Stimulated activated CD4-positive, alpha-beta T cell treated with anti-CD3 and anti-CD28 coated beads, Interleukin-2, amount 100 ng/mL, for 4 hours (primary cell): ENCODE measurements around the gene NRG3.
"Not testable (repeated sequence)": the region's sequence is repeated elsewhere in the genome, so short reads cannot be mapped to it uniquely, and the experiment has no call there.

Experiments used
- DNase-seq: peaks from one replicate; pipeline ENCODE4 v3.0.0-alpha.2; 2020; ENCODE audit warnings: low read depth

The NRG3 gene

DNA sequence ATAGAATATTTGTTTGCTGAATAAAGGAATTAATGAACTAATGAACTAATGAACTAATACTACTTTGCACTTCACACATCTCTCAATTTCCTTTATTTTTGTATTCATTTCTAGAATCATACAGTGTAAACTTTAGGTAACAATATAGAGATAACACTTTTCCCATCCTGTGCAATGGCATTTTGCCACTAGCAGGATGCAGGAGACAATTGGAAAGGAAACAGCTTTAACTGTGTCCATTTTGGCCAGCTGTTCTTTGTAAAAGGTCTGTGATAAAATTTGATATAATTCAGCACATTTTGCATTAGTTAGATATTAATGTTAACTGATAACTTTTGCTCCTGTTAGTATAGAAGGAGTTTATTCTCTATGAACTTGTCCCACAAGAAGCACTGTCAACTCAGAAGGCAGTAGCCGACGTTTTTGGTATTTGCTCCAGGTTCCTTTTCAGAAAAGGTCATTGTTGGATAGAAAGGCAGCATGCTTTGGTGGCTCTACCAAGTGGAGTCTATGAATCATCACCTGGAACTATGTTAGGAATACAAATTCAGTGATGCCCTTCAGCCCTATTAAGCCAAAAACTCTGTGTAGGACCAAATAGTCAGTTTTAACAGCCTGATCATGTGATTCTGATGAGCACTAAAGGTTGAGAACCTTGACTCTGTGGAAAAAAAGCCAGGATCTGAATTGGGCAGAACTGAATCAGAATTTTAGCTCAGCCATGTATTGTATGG, 86.6 kb downstream of the NRG3 start:
- no peak for DNase-seq

DNA sequence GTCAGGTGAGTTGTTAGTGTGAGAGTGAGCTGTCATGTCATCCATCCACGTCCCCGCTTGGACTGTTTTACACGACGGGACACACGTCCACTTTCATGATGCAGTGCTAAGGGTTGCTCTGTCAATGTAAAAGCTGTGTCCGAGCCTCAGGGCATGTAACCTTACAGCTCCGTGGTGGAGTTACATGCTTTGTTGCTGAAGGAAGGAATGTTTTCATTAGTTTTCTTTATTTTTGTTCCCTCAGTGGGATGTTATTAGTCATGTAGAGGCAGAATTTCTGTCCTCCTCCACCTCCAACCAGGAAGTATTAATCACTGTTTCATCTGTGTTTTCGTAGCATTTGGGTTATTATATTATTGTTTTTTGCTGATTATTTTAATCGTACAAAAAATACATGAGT, 88.6 kb downstream of the NRG3 start:
- DNase-seq = no peak

DNA sequence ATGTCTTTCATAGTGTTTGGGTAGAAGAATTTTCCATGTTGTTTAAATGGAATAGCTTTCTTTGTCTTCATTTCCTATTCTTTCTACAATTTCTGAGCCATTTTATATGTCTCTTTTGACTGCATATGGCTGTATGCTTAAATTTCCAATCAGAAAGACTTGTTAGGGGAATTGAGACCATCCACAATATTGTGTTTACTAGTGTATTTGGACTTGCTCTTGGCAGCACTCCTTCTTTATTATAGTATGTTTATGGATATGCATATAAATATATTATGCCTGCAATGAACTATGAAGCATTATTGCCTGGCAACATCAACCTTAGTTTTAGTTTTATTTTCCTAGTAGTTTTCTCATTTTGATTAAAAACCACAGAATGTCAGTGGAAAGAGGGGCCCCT, 92.7 kb downstream of the NRG3 start:
- DNase-seq = no peak

DNA sequence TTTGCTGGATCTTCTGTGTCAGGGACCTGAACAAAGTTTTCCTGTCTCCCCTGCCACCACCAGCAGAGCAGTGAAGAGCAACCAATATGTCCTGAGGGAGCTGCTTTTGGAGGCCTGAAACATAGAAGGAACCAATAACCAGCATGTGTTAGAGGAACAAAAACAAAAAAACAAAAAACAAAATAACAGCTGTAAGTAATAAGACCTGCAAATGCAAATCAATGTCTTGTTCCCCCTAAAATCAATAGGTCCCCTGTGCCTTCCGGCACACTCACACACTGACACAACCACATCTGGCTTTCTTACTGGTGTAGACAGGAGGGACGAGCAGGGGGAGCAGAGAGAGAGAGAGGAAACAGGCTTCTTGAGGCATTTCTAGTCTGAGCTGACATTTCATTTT, 94.1 kb downstream of the NRG3 start:
- DNase-seq = no peak

DNA sequence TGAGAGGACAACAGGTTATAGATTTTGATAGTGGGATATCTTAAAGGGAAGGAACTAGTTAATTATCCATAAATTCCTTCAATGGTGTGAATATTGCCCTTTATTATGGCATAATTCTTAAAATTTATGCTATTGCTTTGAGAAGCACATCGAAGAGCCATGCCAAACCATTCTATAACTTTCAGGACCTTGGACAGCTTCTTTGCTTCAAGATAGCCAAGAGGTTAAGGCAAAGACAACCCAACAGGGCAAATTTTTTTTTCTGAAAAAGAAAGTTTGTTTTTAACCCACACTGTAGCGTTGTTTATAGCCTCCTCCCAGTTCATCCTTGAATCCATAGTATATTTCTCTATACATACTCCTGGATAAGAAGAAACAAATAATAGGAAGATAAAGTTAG, 103.2 kb downstream of the NRG3 start:
- DNase-seq = no peak

DNA sequence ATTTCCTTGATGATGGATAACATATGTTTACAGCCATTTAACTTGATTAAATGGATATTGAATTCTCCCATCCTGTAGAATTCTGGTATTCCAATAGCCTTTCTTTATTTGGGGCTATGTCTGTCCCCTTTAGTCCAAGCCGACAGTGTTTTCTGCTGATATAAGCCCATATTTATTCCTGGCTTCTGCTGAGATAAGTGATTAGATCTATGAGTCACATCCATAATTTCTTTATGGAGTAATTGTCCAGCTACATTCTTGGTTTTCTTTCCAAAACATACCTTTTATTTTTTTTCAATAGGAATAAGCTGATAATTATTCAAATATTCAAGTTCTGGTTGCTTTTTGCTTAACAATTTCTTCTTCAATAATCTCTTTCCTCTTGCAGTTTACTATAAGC, 106.7 kb downstream of the NRG3 start:
- no peak for DNase-seq

DNA sequence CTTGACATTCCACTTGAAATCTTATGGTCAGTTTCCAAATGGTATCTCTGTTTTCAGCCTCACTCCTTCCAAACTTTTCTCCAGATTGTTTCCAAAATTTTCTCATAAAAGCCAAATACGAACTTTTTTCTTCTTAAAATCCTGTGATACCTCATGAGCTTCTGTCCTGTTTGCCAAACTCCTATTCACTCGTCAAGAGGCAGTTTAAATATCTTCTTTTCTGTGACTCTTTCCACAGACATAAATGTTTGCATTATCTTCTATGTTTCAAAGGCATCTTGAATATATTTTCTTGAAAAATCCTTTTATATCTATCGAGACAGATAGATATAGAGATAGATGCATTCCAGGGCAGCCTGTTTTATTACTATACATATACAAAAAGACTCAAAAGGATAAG, 109.4 kb downstream of the NRG3 start:
- no peak for DNase-seq

DNA sequence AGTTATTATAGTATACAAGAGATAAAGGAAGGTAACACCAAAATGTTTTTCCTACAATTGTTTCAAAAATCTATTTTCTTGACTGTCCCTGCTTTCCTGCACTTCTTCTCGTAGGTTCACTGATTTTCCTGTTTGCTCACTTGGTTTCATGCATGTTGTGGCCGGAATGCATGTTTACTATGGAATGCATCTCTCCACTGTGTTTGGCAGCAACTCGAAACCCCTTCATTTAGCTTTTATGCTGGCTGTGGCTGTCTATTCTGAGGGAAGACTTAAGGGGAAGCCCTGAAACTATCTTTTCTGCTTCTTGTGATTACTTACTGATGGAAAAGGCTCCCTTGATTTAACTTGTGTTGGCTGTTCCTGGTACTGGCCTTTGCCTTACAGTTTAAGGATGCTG, 120.3 kb downstream of the NRG3 start:
- no peak for DNase-seq

DNA sequence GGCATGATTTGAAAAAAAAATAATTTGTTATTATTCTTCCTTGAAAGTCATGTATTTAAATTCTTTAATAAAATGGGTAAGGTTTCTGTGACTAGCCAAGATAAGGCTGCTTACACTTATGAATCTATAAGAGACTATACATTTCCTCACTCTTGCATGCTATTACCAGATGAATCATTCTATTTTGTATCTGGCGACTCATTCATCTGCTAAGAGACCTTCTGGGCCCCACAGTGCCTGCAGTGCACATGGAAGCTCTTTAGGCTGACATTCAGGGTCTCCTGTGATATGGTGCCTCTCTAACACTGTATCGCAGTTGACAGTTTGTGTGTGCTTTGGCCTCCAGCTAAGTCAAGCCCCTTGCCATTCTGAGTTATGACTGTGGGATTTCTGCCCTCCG, 121.9 kb downstream of the NRG3 start:
- DNase-seq = no peak

DNA sequence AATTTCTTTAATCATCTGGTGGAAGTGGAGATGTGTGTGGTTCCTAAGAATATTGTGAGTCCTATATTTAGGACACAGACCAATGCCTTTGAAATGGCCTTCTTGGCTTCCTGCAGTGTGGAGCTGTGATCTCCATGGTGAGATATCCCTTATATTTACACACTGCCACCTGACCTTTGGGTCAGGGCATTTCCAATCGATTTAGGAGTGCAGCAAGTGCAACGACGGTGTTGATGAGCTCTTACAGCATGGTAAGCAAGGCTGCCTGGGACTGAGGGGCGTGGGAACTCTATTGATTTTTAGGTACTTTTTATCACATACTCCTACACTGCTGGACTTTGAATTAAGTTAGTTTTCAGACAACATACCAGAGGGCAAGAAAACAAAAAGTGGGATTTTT, 146.0 kb downstream of the NRG3 start:
- no peak for DNase-seq

DNA sequence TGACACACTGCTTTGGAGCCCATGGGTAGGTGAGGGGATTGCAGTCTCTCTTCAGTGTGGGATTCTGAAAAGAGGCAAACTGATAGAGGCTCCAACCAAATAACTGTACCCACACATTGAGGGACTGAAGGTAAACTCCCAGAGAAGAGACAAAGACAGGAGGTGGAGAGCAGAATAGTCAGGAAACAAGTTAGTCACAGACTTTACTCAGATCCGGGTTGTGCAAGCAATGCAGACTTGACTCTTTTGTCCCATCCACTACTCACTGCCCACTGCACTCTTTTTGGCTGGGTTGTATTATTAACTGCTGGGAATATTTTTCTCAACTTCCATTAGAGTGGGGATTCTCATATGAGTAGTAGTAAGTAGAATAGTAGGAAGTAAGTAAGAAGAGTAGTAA, 152.7 kb downstream of the NRG3 start:
- DNase-seq = no peak

DNA sequence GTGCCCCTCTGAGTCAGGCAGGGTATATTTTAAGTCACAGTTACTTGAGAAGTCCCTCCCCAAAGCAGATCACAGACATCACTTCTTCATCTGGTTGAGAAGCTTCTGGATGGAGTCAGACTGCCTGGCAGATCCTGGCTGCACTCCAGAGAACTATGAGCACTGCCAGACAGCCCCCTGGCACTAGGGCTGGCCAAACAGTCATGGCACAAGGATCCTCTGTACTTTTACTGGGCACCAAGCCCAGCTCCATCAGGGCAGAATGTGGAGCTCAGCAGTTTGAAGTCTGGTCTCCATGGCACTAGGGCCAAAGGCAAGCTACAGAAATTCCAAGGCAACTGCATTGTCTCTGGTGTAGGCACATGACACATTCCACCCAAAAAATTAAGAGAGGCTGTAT, 162.1 kb downstream of the NRG3 start:
- DNase-seq = no peak

DNA sequence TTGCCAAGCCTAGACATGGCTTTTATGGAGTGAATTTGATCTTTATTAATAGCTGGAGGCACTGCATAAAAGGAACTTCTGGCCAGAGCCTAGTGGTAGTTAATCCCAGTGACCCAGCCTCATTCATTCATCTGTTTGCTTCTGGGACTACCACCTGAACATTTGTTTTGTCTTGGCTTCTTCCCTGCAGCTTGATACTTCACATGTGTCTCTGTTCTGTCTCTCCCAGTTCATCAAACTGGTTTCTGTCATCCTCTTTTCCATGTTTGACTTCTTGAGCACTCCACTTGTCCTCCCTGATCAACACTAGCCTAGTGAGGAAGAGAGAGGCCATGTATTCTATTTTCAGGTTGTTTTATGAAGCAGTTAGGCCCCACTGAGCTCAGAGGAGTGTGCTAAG, 163.6 kb downstream of the NRG3 start:
- no peak for DNase-seq

DNA sequence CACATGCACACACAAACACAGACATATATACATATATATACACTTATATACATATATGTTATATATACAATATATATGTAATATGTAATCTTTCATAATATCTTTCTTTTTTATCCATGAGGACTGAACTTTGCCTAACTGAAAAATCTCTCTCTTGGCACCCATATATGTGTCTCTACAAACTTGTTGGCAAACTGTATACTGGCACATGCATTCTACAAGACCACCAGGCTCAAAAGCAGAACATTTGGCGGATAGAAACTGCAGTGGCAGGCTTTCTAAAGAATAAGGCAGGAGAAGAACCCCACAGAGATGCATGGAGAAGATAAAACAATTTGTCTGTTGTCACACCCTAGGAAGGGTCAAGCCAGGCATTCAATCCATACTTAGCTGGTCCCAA, 165.3 kb downstream of the NRG3 start:
- DNase-seq = no peak

DNA sequence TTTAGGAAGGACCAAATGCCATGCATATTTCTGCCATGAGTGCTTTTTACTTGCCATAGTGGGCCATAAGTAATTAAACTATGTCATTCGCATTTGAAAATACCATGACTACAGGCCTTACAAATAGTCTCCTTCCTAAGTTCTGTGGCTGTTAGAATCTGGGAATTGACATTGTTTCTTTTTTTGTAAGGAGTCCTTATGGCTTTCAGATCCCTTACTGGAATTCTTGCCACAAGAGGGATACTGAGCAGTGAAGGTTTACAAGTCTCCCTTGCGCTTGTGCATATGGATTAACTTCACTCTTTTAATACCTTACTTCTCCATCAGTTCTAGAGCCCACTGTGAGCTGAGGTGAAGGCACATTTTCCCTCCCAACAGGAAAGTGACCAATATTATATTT, 166.0 kb downstream of the NRG3 start:
- DNase-seq = no peak

DNA sequence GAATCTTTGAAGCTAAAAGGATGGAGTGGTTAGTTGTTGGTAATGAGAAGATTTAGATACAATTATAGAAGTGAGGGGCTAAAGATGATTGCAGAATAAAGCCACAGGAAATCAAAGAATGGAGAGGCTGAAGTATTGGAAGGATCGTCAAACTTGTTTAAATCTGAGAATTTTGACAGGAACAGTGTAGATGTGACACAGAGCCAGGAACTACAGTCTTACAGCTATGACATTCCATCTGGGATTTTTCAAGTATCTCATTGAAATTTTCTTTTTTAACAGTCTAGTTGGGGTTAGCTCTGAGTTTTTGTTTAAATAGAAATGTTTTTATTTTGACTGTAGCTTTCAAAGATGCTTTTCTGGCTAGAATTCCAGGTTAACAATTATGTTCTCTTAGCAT, 181.4 kb downstream of the NRG3 start:
- DNase-seq = no peak

DNA sequence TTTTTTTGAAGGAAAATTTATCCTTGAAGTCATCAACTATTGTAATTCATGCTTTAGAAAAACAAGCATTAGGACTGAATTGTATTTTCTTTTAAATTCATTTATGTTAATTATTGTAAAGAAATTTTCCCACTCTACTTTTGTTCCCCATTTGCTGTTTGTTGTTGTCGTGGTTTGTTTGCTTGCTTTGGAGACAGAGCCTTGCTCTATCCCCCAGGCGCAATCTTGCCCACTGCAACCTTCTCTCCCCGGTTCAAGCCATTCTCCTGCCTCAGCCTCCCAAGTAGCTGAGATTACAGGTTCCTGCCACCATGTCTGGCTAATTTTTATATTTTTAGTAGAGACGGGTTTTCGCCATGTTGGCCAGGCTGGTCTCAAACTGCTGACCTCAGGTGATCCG, 192.2 kb downstream of the NRG3 start:
- DNase-seq = not testable (repeated sequence)

DNA sequence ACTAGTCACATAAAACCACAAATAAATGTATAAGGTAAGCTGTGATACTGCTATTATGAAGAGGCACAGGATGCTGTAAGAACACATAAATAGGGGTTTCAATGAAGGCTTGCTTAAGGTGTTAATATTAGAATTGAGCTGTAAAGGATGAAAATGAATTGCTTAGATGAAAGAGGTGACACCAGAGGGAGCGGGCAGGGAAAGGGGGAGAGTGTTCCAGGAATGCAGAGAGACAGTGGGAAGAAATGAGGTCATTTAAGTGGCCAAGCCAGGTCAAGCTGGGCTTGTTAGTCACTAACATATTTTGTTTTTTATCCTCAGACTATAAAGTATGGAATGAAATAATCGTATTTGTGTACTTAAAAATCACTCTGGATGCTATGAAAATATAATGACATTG, 193.5 kb downstream of the NRG3 start:
- no peak for DNase-seq

DNA sequence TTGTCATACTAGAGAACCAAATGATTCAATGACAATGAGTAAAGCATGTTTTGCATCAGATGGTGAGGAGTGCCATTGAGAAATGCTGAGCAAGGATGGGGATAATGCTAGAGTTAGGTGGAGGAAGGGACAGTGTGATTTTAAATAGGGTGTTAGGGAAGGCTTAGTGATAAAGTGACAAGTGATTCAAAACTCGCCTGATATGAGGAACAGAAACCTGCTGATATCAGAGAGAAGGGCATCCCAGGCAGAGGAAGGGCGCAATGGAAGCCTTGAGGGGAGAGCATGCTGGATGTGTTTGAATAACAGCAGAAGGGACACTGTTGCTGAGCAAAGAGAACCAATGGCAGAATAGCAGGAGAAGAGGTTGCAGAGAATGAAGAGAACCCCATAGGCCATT, 196.2 kb downstream of the NRG3 start:
- no peak for DNase-seq

DNA sequence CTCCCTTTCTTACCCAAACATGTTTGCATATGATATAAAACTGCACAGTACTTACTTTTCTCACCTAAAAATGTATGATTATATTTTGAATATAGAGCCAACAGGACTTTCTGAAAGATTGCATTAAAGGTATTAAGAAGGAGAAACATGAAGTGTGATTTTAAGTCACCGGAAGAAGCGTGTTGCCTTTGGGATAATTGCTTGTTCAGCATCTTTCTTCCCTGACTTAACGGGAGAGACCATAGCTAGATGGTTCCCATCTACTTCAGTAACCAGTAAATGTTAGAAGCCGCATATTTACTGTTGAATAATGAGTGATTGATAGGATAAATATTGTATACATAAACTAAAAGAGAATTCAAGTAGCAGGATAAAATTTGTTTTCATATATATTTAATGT, 197.1 kb downstream of the NRG3 start:
- DNase-seq = no peak

DNA sequence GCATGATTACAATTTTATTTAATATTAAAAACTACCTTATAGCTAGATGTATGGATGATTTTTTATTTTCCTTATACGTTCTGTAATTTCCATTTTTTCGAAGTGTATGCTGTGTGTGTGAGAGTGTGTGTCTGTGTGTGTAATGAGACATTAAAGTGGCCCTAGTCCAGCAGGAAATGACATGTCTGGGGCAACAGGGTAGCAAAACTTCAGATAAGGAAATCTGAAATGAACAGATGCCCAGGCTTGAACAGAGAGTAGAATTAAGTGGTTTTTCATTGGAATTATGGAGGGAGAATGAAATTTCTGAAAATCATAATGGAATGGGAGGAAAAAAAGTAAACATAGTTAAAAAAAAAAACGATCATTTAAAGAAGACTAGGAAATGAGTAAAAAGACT, 200.6 kb downstream of the NRG3 start:
- no peak for DNase-seq

DNA sequence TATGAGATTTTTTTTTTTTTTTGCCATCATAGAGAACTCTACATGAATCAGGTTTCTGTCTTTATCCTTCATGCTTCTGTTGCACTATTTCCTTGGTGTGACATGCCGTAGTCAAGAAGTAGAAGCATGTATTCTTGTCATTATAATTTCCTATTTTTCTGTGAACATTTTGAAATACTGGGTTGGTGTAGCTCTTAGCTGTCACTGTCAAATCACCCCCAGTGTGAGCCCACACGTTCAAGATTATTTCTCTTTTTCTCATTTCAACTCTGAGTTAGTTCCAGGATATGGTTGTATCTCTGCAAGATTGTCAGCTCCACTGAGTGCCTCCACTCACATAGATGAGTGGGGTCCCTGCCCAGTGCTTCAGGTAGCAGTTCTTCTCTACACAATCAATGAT, 209.5 kb downstream of the NRG3 start:
- no peak for DNase-seq

DNA sequence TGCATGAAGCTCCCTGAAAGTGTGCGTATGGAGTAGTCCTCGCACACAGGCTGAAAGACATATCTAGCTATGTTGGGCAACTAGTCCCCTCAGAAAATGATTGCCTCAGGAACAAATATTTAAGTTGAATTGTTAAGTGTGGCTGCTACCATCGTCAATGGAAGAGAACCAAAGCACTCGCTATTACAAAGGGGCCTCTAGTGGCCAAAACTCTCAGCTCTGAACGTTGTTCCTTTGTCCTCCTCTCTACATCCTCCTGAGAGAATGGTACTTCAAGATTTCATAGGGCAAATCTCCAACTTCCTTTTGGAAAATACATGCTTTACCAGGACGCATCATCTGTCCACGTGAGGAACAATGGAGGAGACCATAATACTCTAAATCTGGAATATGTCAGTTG, 209.9 kb downstream of the NRG3 start:
- DNase-seq = no peak

DNA sequence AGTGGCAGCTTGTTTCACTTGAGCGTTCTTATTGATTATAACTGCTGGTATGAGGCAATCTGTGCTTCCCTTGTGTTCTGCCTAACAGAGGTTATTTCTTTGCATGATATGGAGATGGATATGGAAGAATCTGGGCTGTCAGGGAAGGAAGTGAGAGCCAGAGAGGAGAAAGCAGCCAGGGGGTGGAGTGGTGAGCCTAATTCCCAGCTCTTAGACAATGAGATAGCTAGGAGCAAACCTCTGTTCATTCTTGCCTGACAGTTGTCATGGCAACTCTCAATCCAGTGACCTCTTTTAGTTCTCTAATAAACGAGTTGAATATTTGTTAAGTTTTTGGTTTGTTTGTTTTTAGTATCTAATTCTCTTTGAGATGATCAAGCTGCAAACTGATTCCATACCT, 214.3 kb downstream of the NRG3 start:
- DNase-seq = no peak

DNA sequence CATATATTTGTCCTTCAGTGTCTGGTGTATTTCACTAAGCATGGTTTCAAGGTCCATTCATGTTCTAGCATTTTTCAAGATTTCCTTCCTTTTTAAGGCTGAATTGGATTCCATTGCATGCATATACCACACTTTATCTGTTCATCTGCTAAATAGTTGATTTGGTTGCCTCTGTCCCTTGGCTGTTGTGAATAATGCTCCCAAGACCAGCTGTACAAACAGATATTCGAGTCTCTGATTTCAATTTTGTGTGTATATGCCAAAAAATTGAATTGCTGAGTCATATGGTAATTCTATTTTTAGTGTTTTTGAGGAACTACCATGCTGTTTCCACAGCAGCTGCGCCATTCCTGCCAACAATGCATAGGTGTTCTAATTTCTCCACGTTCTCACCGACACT, 216.4 kb downstream of the NRG3 start:
- DNase-seq = no peak
